GM21528 (cell line): Measurements from ENCODE around the gene MAGI3.
"Not testable (repeated sequence)": the region's sequence is repeated elsewhere in the genome, so short reads cannot be mapped to it uniquely, and the experiment has no call there.

Source experiments
- ATAC-seq: cut with Tn5 transposase; IDR thresholded peaks from one replicate; pipeline ENCODE4 v1.9.1; 2021; ENCODE audit warnings: mild to moderate bottlenecking, moderate library complexity; ENCODE audit not compliant: unreplicated experiment, low FRiP score

Gene MAGI3

GRCh38 chr1:113508364-113509164 is 118.2 kb downstream of the MAGI3 start:
- no peak for ATAC-seq

DNA sequence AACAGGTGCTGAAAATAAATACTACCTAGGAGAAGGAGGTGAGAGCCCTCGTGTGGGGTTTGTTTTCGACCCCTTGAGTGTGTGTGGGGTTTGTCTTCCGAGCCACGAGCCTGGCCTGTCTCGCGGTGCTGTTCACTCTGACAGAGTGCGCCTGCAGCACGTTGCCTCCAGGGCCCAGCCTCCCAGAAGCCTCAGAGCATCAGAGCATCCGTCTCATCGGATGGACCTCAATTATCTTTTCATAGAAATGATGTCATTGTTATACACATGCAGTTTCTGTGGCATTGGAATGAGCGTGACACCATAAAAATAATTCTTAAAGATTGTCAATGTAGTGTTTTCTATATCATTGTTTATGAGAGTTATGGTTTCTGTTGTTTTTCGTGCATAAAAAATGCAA is 119.5 kb downstream of the MAGI3 start:
- ATAC-seq = not testable (repeated sequence)

- no peak for ATAC-seq
Observed at GRCh38 chr1:113511269-113511668, 121.0 kb downstream of the MAGI3 start.

GRCh38 chr1:113515498-113515897 is 125.2 kb downstream of the MAGI3 start:
- no peak for ATAC-seq

GRCh38 chr1:113517346-113517745 is 127.0 kb downstream of the MAGI3 start:
- no peak for ATAC-seq

- ATAC-seq = no peak
Observed at GRCh38 chr1:113517983-113518382, 127.7 kb downstream of the MAGI3 start.

DNA sequence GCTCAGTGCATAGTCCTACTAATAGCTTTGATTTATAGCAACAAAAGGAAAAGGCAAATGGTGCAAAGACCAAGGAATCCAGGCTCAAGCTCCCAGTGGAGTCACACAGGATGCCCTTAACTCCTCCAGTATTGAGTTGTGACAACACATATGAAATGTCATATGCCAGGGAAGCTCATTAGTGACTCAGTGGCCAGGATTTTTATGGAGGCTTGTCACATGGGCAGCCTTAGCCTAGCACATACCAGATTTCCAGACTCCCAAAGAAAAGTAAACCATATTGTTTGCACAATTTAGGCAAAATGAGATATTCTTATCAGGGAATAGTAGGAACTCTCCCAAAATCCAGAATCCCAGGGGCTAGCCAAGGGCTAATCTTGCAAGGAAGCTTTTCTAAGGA is 129.2 kb downstream of the MAGI3 start:
- ATAC-seq = no peak

- ATAC-seq = no peak
Observed at GRCh38 chr1:113530021-113530420, 139.7 kb downstream of the MAGI3 start.

DNA sequence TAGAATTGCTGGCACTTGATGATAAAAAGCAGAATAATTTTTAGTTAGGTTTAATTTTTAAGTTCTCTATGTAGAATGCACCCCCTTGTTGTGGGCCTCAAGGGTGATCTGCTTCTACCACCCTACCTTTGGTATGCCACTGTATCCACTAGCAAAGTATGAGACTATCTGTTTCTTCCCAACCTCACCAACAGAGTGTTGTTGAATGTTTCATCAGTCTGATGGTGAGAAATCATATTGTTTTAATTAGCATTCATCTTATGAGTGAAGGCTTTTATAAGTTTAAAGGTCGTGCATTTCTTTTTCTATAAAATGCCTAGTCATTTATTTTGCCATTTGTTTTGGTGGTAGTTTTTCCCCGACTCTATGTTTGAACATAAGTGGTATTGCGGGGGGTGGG is 141.0 kb downstream of the MAGI3 start:
- no peak for ATAC-seq

- no peak for ATAC-seq
Observed at GRCh38 chr1:113533061-113533460, 142.7 kb downstream of the MAGI3 start.

DNA sequence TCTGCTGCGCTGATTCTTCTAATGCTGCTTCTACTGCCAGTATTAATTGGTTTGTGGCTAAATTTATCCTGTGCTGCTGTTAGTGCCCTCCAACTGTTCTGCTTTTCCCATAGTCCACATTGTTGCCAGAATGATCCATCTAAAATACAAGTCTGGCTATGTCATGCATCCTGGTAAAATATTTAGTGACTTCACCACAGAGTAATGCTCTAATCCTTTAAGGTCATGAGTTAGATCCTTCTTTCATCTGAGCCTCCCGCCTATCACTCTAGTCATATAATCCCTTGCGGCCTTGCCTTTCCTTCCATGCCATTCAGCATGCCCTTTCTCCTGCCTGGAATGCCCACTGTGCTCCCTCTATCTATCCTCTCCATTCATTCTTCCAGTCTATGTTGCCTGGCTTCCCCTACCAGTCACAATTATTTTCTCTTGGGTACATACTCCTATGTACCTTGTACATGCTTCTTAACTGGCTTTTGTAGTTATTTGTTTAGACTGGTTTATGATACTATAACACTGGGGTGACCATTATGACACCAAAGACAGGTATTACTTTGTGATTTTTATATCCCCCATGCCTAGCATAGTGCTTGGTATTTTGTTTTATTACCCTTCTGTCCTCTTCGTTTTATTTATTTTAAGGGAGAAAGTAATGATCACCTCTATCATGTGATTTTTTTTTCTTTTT is 144.0 kb downstream of the MAGI3 start:
- no peak for ATAC-seq

DNA sequence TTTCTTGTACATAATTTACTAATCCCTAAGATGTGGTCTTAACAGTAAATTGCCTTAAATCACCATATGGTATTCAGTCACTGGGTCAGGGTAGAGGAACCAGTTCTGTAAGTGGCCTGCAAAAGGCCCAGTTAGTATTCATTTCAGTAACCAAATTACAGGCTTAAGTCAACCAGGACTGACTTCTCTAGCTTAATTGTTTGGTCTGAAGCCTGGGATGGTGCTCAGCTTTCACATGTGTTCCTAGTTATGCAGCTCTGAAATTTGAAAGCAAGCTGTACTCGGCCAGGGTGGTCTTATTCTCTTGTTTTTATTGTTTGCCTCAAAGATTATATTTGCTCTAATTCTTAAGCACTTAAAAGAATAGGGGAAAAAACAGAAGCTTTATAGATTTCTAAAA is 144.6 kb downstream of the MAGI3 start:
- no peak for ATAC-seq

GRCh38 chr1:113536182-113536780 is 146.0 kb downstream of the MAGI3 start:
- no peak for ATAC-seq

- no peak for ATAC-seq
Observed at GRCh38 chr1:113538225-113538624, 147.9 kb downstream of the MAGI3 start.

- no peak for ATAC-seq
Observed at GRCh38 chr1:113540335-113540734, 150.0 kb downstream of the MAGI3 start.

DNA sequence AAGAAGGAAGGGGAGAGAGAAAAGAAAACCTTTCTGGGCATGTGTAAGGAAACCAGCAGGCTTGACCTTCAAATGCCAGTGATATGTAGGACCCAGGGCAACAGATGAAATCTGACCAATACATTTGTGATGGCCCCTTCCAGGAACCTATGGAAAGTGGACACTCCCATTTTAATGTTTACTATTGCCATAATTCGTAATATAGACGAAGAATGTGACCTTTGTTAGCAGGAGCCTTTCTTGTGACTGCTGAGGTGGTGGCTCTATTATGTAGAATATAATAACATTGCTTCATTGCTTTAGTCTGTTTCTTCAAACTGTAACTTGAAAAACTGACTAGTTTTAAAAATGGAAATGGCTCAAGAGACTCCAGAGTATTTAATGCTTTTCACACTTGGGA is 150.8 kb downstream of the MAGI3 start:
- no peak for ATAC-seq

GRCh38 chr1:113542221-113542701 is 151.9 kb downstream of the MAGI3 start:
- ATAC-seq = no peak

DNA sequence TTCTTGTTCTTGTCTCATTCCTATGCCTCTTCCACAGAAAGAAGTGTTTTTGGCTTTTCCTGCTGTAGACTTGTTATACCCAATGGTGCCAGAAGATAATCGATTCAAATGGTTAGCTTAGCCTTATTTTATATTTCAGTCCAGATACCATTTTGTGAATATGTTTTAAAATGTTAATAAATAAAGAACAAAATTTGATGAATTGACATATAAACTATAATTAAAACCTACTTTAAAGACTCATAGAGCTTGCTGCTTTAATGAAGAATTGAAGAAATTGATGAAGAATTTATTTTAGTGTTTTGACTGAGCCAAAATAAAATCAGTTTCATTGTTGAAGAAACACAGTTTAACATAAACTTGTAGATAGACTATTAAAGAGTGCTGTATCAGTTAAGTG is 152.8 kb downstream of the MAGI3 start:
- ATAC-seq = no peak

- no peak for ATAC-seq
Observed at GRCh38 chr1:113545210-113545609, 154.9 kb downstream of the MAGI3 start.

DNA sequence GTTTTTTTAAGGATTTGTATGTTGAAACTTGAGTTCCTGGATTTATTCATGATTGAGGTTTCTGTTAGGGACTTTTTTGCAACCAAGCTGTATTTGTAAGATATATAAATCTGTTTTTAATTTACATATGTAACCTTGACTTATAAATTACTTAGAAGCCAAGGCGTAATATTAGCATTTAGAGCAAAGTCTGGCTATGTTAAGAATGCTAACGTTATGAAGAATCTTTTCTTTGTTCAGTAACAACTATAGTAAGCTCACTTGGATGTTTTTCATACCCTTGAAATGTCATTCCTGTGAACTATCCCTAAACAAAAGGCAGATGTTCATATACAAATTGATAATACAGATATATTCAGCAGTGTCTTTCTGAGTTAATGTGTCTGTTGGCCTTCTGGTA is 155.3 kb downstream of the MAGI3 start:
- no peak for ATAC-seq

DNA sequence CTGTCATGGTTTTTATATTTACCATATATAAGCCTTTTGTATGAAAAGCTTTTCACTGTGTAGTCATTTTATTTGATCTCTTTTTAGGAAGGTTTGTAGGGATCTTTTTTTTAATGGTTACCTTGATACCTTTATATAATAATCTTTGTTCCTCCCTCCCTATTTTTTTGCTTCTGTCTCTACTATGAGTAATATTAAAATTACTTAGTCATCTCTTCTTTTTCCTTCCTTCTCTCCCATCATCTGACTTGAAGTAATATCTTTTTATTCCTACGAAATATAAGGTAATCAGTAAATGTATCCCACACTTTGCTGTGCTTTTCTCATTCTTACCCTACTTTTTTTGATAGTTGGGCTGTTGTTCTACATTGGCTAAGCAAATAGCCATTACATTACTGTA is 161.4 kb downstream of the MAGI3 start:
- no peak for ATAC-seq

GRCh38 chr1:113552244-113552643 is 161.9 kb downstream of the MAGI3 start:
- ATAC-seq = no peak
